Activated gamma-delta T cell treated with anti-CD3 and anti-CD28 coated beads, Interleukin-2, amount 50 U/mL, for 16 hours (primary cell): Measurements from ENCODE around the gene NUP42.

ENCODE experiments used
- DNase-seq: peaks from one replicate; pipeline ENCODE4 v3.0.0-alpha.2; 2020; ENCODE audit warnings: low read depth

Gene NUP42

GRCh38 chr7:23235813-23236221 is 54.0 kb downstream of the NUP42 start:
- DNase-seq = no peak

- DNase-seq = no peak
Measured at GRCh38 chr7:23237000-23237399, 55.2 kb downstream of the NUP42 start.

- DNase-seq = no peak
Measured at GRCh38 chr7:23238983-23239652, 57.3 kb downstream of the NUP42 start.

GRCh38 chr7:23239698-23240097 is 57.9 kb downstream of the NUP42 start:
- DNase-seq = no peak

- no peak for DNase-seq
Measured at GRCh38 chr7:23242321-23242720, 60.5 kb downstream of the NUP42 start.

- no peak for DNase-seq
Measured at GRCh38 chr7:23242935-23243334, 61.1 kb downstream of the NUP42 start.

- DNase-seq = no peak
Measured at GRCh38 chr7:23246555-23246954, 64.7 kb downstream of the NUP42 start, which contains the start of gene GPNMB. Gene GPNMB (plus strand): TSS chr7:23246775. CDS start chr7:23246858, 83 bp downstream.

GRCh38 chr7:23247046-23247602 is 65.3 kb downstream of the NUP42 start:
- no peak for DNase-seq

GRCh38 chr7:23247603-23248335 is 65.9 kb downstream of the NUP42 start:
- no peak for DNase-seq

GRCh38 chr7:23249486-23249885 is 67.6 kb downstream of the NUP42 start:
- no peak for DNase-seq
